Right lobe of liver (tissue), 6 donors: ENCODE data around the gene SKP1. TPM values are rescaled to one million over a fixed set of nuclear protein-coding genes. Genes with fewer than 3 reads are reported as not detected.

Experiments
- ATAC-seq, 4 donors: fragments of 200-7000 bp; cut with Tn5 transposase; one replicate each; pipeline ENCODE4 v1.9.1; 2020; ENCODE audit warnings: mild to moderate bottlenecking in 4 of 4, moderate library complexity in 4 of 4
- DNase-seq, 3 donors: peaks; one replicate each; pipeline ENCODE4 v3.0.0-alpha.2; 2020
- H3K27ac ChIP-seq, 3 donors: fragments of 200-600 bp; one replicate each; pipeline ENCODE4 v1.8.0; 2022
- H3K27me3 ChIP-seq, 2 donors: fragments of 200-600 bp; one replicate each; pipeline ENCODE4 v1.8.0; 2022
- H3K36me3 ChIP-seq, 4 donors: fragments of 200-600 bp; sonication (generic) in 1 of 4; one replicate each; pipeline versions ENCODE4 v1.5.1 to v1.8.0; 2017 to 2022; ENCODE audit warnings: control low read depth in 1 of 4
- H3K4me1 ChIP-seq, 4 donors: fragments of 200-600 bp; sonication (generic) in 1 of 4; one replicate each; pipeline versions ENCODE4 v1.5.1 to v1.8.0; 2017 to 2022; ENCODE audit warnings: control low read depth in 1 of 4
- H3K4me3 ChIP-seq, 3 donors: fragments of 200-600 bp; one replicate each; pipeline ENCODE4 v1.8.0; 2022
- H3K9me3 ChIP-seq, 4 donors: fragments of 200-600 bp; sonication (generic) in 1 of 4; one replicate each; pipeline versions ENCODE4 v1.5.1 to v1.8.0; 2017 to 2022; ENCODE audit warnings: control low read depth in 1 of 4
- POLR2A ChIP-seq: fragments of 450-650 bp; IDR thresholded peaks from one replicate; pipeline ENCODE4 v1.6.1; 2017; ENCODE audit warnings: antibody characterized with exemption, mild to moderate bottlenecking
- WGBS: methylation state at CpG from one replicate; pipeline ENCODE4 v1.1.6; 2018; ENCODE audit warnings: low coverage, low lambda C conversion rate; ENCODE audit not compliant: insufficient coverage; ENCODE audit errors: missing lambda C conversion rate; 5-methylcytosine and 5-hydroxymethylcytosine counted together
- intact Hi-C, 2 donors: fragments of 100-400 bp; cut with DNase I; formaldehyde crosslinking; loops; one replicate each; pipeline versions ENCODE4 v1.11.2 to v1.14.1; 2022
- total RNA-seq, 6 experiments: library from RNA; depleted of rRNA in 2 of 6; stranded (reverse); fragments of >200 nt in 2 of 6; fragmentation: NEBNext Ultra II Directional in 3 of 6; extraction: Animal tissue kit (Norgen Biotek cat#: 25700) in 3 of 6; gene quantifications; one replicate each; pipeline versions ENCODE4 v1.1.0 to v1.2.4, GENCODE V29; 2016 to 2023
- TF ChIP-seq, protein P1 (sequence below), 4 donors: fragments of 200-600 bp in 3 of 4; fragments of 450-650 bp in 1 of 4; IDR thresholded peaks; one replicate each; pipeline versions ENCODE4 v1.5.1 to v1.8.0; 2016 to 2022; ENCODE audit warnings: antibody characterized with exemption in 4 of 4, mild to moderate bottlenecking in 2 of 4
- donor health status: DM: no; HTN: yes; CAD: no.
- donor health status: DM: no; HTN: no; CAD: no.
- donor health status: DM: no; HTN: no; CAD: no.
- donor health status: DM: no; HTN: yes; CAD: no.
- donor health status: DM: no; HTN: yes; CAD: no.

SKP1 gene
- total RNA-seq, 6 experiments from 2014 or later: 125 to 186 (median 149) TPM

DNA sequence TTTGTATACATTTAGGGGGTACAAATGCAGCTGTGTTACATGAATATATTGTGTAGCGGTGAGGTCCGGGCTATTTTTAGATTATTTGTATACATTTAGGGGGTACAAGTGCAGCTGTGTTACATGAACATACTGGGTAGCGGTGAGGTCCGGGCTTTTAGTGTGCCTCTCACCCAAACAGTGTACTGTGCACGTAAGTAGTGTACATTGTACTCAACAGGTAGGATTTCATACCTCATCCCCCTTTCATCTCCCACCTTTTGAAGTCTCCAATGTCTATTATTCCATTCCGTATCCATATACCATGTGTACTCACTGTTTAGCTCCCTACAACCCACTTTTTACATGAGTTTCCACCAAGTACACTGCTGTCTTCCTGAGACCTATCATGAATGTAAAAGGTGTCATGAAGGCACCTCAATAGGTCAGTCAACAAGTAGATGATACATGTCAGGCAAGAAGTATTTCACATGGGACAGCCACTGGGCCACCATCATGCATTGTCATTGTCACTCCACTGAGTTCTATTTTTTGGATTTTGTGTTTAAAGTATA, 27.7 kb downstream of the SKP1 start:
- intact Hi-C loops: no loop called here

DNA sequence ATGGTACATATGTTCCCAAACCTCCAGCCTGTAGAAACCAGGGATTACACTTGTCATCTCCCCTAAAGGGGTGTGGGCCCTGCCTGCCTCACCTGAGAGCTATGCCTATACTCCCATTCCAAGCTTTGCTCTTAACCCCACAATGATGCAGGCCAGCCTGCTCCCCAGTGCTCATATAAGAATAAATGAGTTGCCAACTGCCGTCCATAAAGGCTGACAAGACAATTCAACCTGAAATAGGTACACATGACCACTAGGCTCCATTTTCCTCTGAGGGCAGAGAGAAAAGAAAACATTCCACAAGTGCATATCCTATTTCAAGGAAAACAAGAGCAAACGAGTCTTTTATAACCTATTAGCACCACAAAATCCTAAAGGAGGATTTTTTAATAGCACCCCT, 28.4 kb downstream of the SKP1 start:
- Histone ChIP-seq H3K27me3 (no peaks in the 10 kb centered on the region), H3K9me3 (no peaks in the 10 kb centered on the region), H3K27ac (no peak overlapping the region), H3K4me3 (no peak overlapping the region), H3K4me1 (peaks cover 0 to 25% (median 4%) of the 10 kb centered on the region in 4 donors), H3K36me3 (peaks cover 4 to 63% (median 16%) of the 10 kb centered on the region in 4 donors)
- no peak for DNase-seq
- no peak for ATAC-seq
- intact Hi-C loops: no loop called here
- no peak for TF ChIP-seq POLR2A
- TF ChIP-seq, protein P1, sequence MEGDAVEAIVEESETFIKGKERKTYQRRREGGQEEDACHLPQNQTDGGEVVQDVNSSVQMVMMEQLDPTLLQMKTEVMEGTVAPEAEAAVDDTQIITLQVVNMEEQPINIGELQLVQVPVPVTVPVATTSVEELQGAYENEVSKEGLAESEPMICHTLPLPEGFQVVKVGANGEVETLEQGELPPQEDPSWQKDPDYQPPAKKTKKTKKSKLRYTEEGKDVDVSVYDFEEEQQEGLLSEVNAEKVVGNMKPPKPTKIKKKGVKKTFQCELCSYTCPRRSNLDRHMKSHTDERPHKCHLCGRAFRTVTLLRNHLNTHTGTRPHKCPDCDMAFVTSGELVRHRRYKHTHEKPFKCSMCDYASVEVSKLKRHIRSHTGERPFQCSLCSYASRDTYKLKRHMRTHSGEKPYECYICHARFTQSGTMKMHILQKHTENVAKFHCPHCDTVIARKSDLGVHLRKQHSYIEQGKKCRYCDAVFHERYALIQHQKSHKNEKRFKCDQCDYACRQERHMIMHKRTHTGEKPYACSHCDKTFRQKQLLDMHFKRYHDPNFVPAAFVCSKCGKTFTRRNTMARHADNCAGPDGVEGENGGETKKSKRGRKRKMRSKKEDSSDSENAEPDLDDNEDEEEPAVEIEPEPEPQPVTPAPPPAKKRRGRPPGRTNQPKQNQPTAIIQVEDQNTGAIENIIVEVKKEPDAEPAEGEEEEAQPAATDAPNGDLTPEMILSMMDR (IDR thresholded peaks at IDR 0.05): no peak
- WGBS: 53% methylated on average over 2 of the region's 2 CpGs

More for the DNA sequence above, 27.7 kb downstream of the SKP1 start:
- Histone ChIP-seq H3K4me3 (no peak overlapping the region), H3K27ac (no peak overlapping the region), H3K36me3 (peaks cover 4 to 67% (median 17%) of the 10 kb centered on the region in 4 donors), H3K4me1 (peaks cover 0 to 25% (median 4%) of the 10 kb centered on the region in 4 donors), H3K27me3 (no peaks in the 10 kb centered on the region), H3K9me3 (no peaks in the 10 kb centered on the region)
- ATAC-seq: no peak
- WGBS: 90% methylated on average over 6 of the region's 6 CpGs
- TF ChIP-seq POLR2A: no peak
- TF ChIP-seq, protein P1 (IDR thresholded peaks at IDR 0.05): no peak
- DNase-seq: no peak

- 100% methylated on average over 1 of the region's 4 CpGs for WGBS
- peaks cover 0 to 22% (median 4%) of the 10 kb centered on the region in 4 donors for H3K4me1 ChIP-seq
- TF ChIP-seq, protein P1 (IDR thresholded peaks at IDR 0.05): no peak
- TF ChIP-seq POLR2A: no peak
- no peak overlapping the region for H3K27ac ChIP-seq
- H3K9me3 ChIP-seq: no peaks in the 10 kb centered on the region
- H3K27me3 ChIP-seq: no peaks in the 10 kb centered on the region
- H3K36me3 ChIP-seq: peaks cover 4 to 54% (median 11%) of the 10 kb centered on the region in 4 donors
- intact Hi-C loops: no loop called here
- DNase-seq (no peak), ATAC-seq (no peak)
- H3K4me3 ChIP-seq: no peak overlapping the region
Observed at GRCh38 chr5:134146651-134147518, 29.9 kb downstream of the SKP1 start.

DNA sequence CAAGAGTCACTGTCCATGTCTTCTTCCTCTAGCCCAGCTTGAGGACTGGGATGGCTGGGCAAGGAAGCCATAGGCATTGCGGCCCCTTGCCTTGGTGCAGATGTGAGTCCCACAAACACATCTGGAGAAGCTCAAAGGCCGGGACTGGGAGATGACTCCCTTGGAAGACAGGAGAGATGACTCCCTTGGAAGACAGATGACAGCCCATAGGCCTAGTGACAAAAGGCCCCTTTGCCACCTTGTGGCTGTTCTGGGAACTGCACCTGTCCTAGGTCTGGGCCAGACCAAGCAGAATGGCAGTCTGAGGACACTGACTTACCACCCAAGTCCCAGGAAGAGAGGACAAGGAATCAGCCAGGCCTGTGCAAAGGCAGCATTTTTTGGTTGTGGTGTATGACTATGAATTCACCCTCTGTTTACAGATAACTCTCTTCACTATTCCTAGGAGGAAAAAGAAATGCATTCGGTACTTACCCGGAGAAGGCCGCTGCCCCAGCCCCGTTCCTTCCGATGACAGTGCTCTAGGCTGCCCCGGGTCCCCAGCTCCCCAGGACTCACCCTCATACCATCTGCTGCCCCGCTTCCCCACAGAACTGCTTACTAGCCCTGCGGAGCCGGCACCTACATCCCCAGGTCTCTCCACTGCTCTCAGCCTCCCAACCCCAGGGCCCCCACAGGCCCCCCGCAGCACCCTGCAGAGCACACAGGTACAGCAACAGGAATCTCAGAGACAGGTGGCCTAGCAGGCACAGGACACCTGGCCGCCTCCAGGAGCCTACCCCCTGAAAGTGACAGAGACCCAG, 30.8 kb downstream of the SKP1 start:
- no peak for TF ChIP-seq POLR2A
- TF ChIP-seq, protein P1 (IDR thresholded peaks at IDR 0.05): peak; percentile 84 to 97 (median 96)
- no peaks in the 10 kb centered on the region for H3K27me3 ChIP-seq
- H3K27ac ChIP-seq: no peak overlapping the region
- WGBS: 86% methylated on average over 10 of the region's 13 CpGs
- no peaks in the 10 kb centered on the region for H3K9me3 ChIP-seq
- H3K4me1 ChIP-seq: peaks cover 0 to 17% (median 4%) of the 10 kb centered on the region in 4 donors
- no peak overlapping the region for H3K4me3 ChIP-seq
- DNase-seq (peak in 2 of 3 donors; percentile 73 to 76), ATAC-seq (peak; percentile 85 to 90 (median 86))
- peaks cover 4 to 46% (median 11%) of the 10 kb centered on the region in 4 donors for H3K36me3 ChIP-seq
- intact Hi-C loops: no loop called here
